HUES48 (cell line): ENCODE data around the gene CHCHD4.
"Not testable (repeated sequence)": the region's sequence is repeated elsewhere in the genome, so short reads cannot be mapped to it uniquely, and the experiment has no call there.

ENCODE experiments used
- H3K27ac ChIP-seq: one replicate; pipeline ENCODE4 v1.7.0; 2013; ENCODE audit warnings: low read depth, low read length, inconsistent platforms
- H3K27me3 ChIP-seq: 2 replicates; pipeline ENCODE4 v1.6.1; 2013; ENCODE audit warnings: mild to moderate bottlenecking, low read length; ENCODE audit not compliant: control insufficient read depth, insufficient read depth
- H3K36me3 ChIP-seq: 2 replicates; pipeline ENCODE4 v1.6.1; 2013; ENCODE audit warnings: low read length; ENCODE audit not compliant: control insufficient read depth, insufficient read depth
- H3K4me1 ChIP-seq: 2 replicates; pipeline ENCODE4 v1.6.1; 2013; ENCODE audit warnings: mild to moderate bottlenecking, low read length; ENCODE audit not compliant: control insufficient read depth, insufficient read depth
- H3K4me3 ChIP-seq: 2 replicates; pipeline ENCODE4 v1.5.1; 2013; ENCODE audit warnings: mild to moderate bottlenecking, low read depth, low read length
- H3K9ac ChIP-seq: 2 replicates; pipeline ENCODE4 v1.6.1; 2013; ENCODE audit warnings: mild to moderate bottlenecking, low read depth, low read length, moderate library complexity
- H3K9me3 ChIP-seq: 2 replicates; pipeline ENCODE4 v1.6.1; 2013; ENCODE audit warnings: low read length; ENCODE audit not compliant: control insufficient read depth, insufficient read depth

CHCHD4 gene

GRCh38 chr3:14087461-14087860 lies 37.2 kb downstream of the CHCHD4 start:
- H3K4me1 ChIP-seq, H3K27me3 ChIP-seq, H3K9ac ChIP-seq, H3K36me3 ChIP-seq, H3K4me3 ChIP-seq, H3K27ac ChIP-seq: not testable (repeated sequence)
- peaks cover 14% of the 10 kb centered on the region for H3K9me3 ChIP-seq

GRCh38 chr3:14082108-14082657 lies 42.5 kb downstream of the CHCHD4 start:
- Histone ChIP-seq H3K9ac (no peak overlapping the region), H3K27ac (no peak overlapping the region)

GRCh38 chr3:14077310-14077709 lies 47.4 kb downstream of the CHCHD4 start:
- no peak overlapping the region for H3K27ac ChIP-seq
- H3K36me3 ChIP-seq = no peaks in the 10 kb centered on the region
- no peaks in the 10 kb centered on the region for H3K27me3 ChIP-seq
- no peak overlapping the region for H3K4me3 ChIP-seq
- no peak overlapping the region for H3K9ac ChIP-seq
- no peaks in the 10 kb centered on the region for H3K4me1 ChIP-seq
- H3K9me3 ChIP-seq = peaks cover 25% of the 10 kb centered on the region

More at GRCh38 chr3:14082108-14082657, 42.5 kb downstream of the CHCHD4 start:
- H3K9me3 ChIP-seq = peaks cover 28% of the 10 kb centered on the region
- no peaks in the 10 kb centered on the region for H3K36me3 ChIP-seq
- H3K4me3 ChIP-seq = no peak overlapping the region
- no peaks in the 10 kb centered on the region for H3K27me3 ChIP-seq
- H3K4me1 ChIP-seq = no peaks in the 10 kb centered on the region

DNA sequence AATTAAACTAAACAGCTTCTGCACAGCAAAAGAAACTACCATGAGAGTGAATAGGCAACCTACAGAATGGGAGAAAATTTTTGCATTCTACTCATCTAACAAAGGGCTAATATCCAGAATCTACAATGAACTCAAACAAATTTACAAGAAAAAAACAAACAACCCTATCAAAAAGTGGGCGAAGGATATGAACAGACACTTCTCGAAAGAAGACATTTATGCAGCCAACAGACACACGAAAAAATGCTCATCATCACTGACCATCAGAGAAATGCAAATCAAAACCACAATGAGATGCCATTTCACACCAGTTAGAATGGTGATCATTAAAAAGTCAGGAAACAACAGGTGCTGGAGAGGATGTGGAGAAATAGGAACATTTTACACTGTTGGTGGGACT lies 49.4 kb downstream of the CHCHD4 start:
- not testable (repeated sequence) for H3K4me1 ChIP-seq, H3K36me3 ChIP-seq, H3K27me3 ChIP-seq, H3K4me3 ChIP-seq, H3K9ac ChIP-seq, H3K27ac ChIP-seq
- H3K9me3 ChIP-seq = peaks cover 17% of the 10 kb centered on the region

- H3K36me3 ChIP-seq = no peaks in the 10 kb centered on the region
- H3K9me3 ChIP-seq = no peaks in the 10 kb centered on the region; the same call in none of the 2 replicates
- no peaks in the 10 kb centered on the region for H3K4me1 ChIP-seq
- no peaks in the 10 kb centered on the region for H3K27me3 ChIP-seq
- H3K9ac ChIP-seq = no peak overlapping the region
- H3K27ac ChIP-seq = no peak overlapping the region
- no peak overlapping the region for H3K4me3 ChIP-seq
Observed at GRCh38 chr3:14064910-14065309, 59.8 kb downstream of the CHCHD4 start.

GRCh38 chr3:14063152-14063551 lies 61.5 kb downstream of the CHCHD4 start:
- Histone ChIP-seq H3K4me3 (no peak overlapping the region), H3K27me3 (no peaks in the 10 kb centered on the region), H3K9ac (no peak overlapping the region), H3K4me1 (no peaks in the 10 kb centered on the region), H3K36me3 (no peaks in the 10 kb centered on the region), H3K9me3 (no peaks in the 10 kb centered on the region), H3K27ac (no peak overlapping the region)
